ENCODE results near the gene COL21A1.

COL21A1 gene

GRCh38 chr6:56232436-56232835 is 14.9 kb downstream of the COL21A1 start:
- Histone ChIP-seq H3K27me3 (ENCODE audit: control insufficient read depth, insufficient read depth, low read length) (no peaks in the 10 kb centered on the region), H3K79me2 (no peaks in the 10 kb centered on the region), H3K4me1 (no peaks in the 10 kb centered on the region), H3K4me3 (ENCODE audit: low read depth, low read length) (no peak overlapping the region), H3K9ac (no peak overlapping the region), H3K9me3 (ENCODE audit: control insufficient read depth, low read length) (no peaks in the 10 kb centered on the region), H2AFZ (no peak overlapping the region), H3K36me3 (ENCODE audit: control insufficient read depth, insufficient read depth, low read length) (no peaks in the 10 kb centered on the region), H3K27ac (no peak overlapping the region), H3K4me2 (ENCODE audit: low read length) (no peak overlapping the region)
- TF ChIP-seq CTCF (IDR thresholded peaks at IDR 0.05): no peak

DNA sequence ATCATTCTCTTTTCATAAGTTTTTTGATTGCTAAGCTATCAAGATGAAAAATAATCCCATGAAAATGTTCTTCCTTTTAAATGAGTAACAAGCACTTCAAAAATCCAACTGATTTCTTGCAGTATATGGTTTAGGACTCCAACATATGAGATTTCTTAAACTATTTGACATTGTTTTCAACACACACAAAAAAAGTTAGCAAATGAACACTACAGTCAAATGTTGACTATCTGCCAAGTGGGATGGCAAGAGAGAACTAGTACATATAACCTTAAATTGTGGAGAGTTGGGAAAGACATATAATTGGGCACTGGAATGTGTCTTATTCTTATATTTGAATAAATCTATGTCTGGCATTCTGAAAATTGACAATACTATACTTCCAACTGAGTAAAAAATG is 15.6 kb downstream of the COL21A1 start:
- no peak overlapping the region for H2AFZ ChIP-seq
- H3K4me2 ChIP-seq (ENCODE audit: low read length): no peak overlapping the region
- no peaks in the 10 kb centered on the region for H3K79me2 ChIP-seq
- H3K4me3 ChIP-seq (ENCODE audit: low read depth, low read length): no peak overlapping the region
- H3K9ac ChIP-seq: no peak overlapping the region
- H3K27me3 ChIP-seq (ENCODE audit: control insufficient read depth, insufficient read depth, low read length): no peaks in the 10 kb centered on the region
- TF ChIP-seq CTCF (IDR thresholded peaks at IDR 0.05): no peak
- H3K4me1 ChIP-seq: no peaks in the 10 kb centered on the region
- no peak overlapping the region for H3K27ac ChIP-seq
- no peaks in the 10 kb centered on the region for H3K36me3 ChIP-seq (ENCODE audit: control insufficient read depth, insufficient read depth, low read length)
- no peaks in the 10 kb centered on the region for H3K9me3 ChIP-seq (ENCODE audit: control insufficient read depth, low read length)

GRCh38 chr6:56230976-56231566 is 16.3 kb downstream of the COL21A1 start:
- TF ChIP-seq CTCF (IDR thresholded peaks at IDR 0.05): no peak
- Histone ChIP-seq H3K4me1 (no peaks in the 10 kb centered on the region), H3K79me2 (no peaks in the 10 kb centered on the region)

GRCh38 chr6:56227071-56227879 is 20.1 kb downstream of the COL21A1 start:
- Histone ChIP-seq H3K4me2 (ENCODE audit: low read length) (no peak overlapping the region), H3K79me2 (no peaks in the 10 kb centered on the region), H3K4me1 (no peaks in the 10 kb centered on the region), H3K36me3 (ENCODE audit: control insufficient read depth, insufficient read depth, low read length) (no peaks in the 10 kb centered on the region), H2AFZ (no peak overlapping the region), H3K27ac (no peak overlapping the region), H3K9me3 (ENCODE audit: control insufficient read depth, low read length) (no peaks in the 10 kb centered on the region), H3K27me3 (ENCODE audit: control insufficient read depth, insufficient read depth, low read length) (no peaks in the 10 kb centered on the region), H3K4me3 (ENCODE audit: low read depth, low read length) (no peak overlapping the region), H3K9ac (no peak overlapping the region)
- TF ChIP-seq CTCF (IDR thresholded peaks at IDR 0.05): no peak

More at GRCh38 chr6:56230976-56231566, 16.3 kb downstream of the COL21A1 start:
- H3K27me3 ChIP-seq (ENCODE audit: control insufficient read depth, insufficient read depth, low read length): no peaks in the 10 kb centered on the region
- H3K4me2 ChIP-seq (ENCODE audit: low read length): no peak overlapping the region
- no peak overlapping the region for H3K27ac ChIP-seq
- H3K36me3 ChIP-seq (ENCODE audit: control insufficient read depth, insufficient read depth, low read length): no peaks in the 10 kb centered on the region
- no peaks in the 10 kb centered on the region for H3K9me3 ChIP-seq (ENCODE audit: control insufficient read depth, low read length)
- H3K9ac ChIP-seq: no peak overlapping the region
- H3K4me3 ChIP-seq (ENCODE audit: low read depth, low read length): no peak overlapping the region
- H2AFZ ChIP-seq: no peak overlapping the region

Measured in parathyroid adenoma (tissue), 2 donors.